Measurements from ENCODE around the gene FOXA1.

The FOXA1 gene

GRCh38 chr14:37589715-37590427, 5.2 kb downstream of the FOXA1 start:
- DNase-seq (ENCODE audit: low read depth) = no peak

GRCh38 chr14:37588956-37589714, 5.9 kb downstream of the FOXA1 start:
- DNase-seq (ENCODE audit: low read depth) = no peak

GRCh38 chr14:37588667-37588955, 6.4 kb downstream of the FOXA1 start:
- DNase-seq (ENCODE audit: low read depth) = no peak

GRCh38 chr14:37587881-37588666, 7.0 kb downstream of the FOXA1 start:
- DNase-seq (ENCODE audit: low read depth) = no peak

GRCh38 chr14:37587131-37587803, 7.8 kb downstream of the FOXA1 start:
- DNase-seq (ENCODE audit: low read depth) = no peak

- DNase-seq (ENCODE audit: low read depth) = no peak
Measured at GRCh38 chr14:37586797-37587130, 8.3 kb downstream of the FOXA1 start.

- no peak for DNase-seq (ENCODE audit: low read depth)
Measured at GRCh38 chr14:37585971-37586796, 8.9 kb downstream of the FOXA1 start.

GRCh38 chr14:37585101-37585511, 9.9 kb downstream of the FOXA1 start:
- DNase-seq (ENCODE audit: low read depth) = no peak

- no peak for DNase-seq (ENCODE audit: low read depth)
Measured at GRCh38 chr14:37584211-37585100, 10.6 kb downstream of the FOXA1 start.

GRCh38 chr14:37583358-37584210, 11.5 kb downstream of the FOXA1 start:
- DNase-seq (ENCODE audit: low read depth) = no peak

- no peak for DNase-seq (ENCODE audit: low read depth)
Measured at GRCh38 chr14:37580146-37580545, 14.9 kb downstream of the FOXA1 start.

- no peak for DNase-seq (ENCODE audit: low read depth)
Measured at GRCh38 chr14:37579274-37579673, 15.8 kb downstream of the FOXA1 start.

GRCh38 chr14:37573356-37573755, 21.7 kb downstream of the FOXA1 start:
- no peak for DNase-seq (ENCODE audit: low read depth)

- DNase-seq (ENCODE audit: low read depth) = no peak
Measured at GRCh38 chr14:37571391-37571790, 23.7 kb downstream of the FOXA1 start.

GRCh38 chr14:37569729-37570128, 25.3 kb downstream of the FOXA1 start:
- no peak for DNase-seq (ENCODE audit: low read depth)

GRCh38 chr14:37566811-37567371, 28.2 kb downstream of the FOXA1 start:
- no peak for DNase-seq (ENCODE audit: low read depth)

GRCh38 chr14:37565550-37565949, 29.5 kb downstream of the FOXA1 start:
- no peak for DNase-seq (ENCODE audit: low read depth)

- DNase-seq (ENCODE audit: low read depth) = no peak
Measured at GRCh38 chr14:37563189-37563588, 31.9 kb downstream of the FOXA1 start.

- no peak for DNase-seq (ENCODE audit: low read depth)
Measured at GRCh38 chr14:37559386-37559785, 35.7 kb downstream of the FOXA1 start.

Data from GM04503 (cell line).